Colonic mucosa (tissue), 4 donors: ENCODE results near the gene NR2E1. TPM values are rescaled to one million over a fixed set of nuclear protein-coding genes. Genes with fewer than 3 reads are reported as not detected.

ENCODE experiments used
- DNase-seq: peaks from one replicate; pipeline ENCODE4 v3.0.0-alpha.2; 2020
- H3K27ac ChIP-seq: fragments of 200-600 bp; one replicate; pipeline ENCODE4 v1.8.0; 2021
- H3K27me3 ChIP-seq: fragments of 200-600 bp; one replicate; pipeline ENCODE4 v1.8.0; 2021
- H3K36me3 ChIP-seq: fragments of 200-600 bp; one replicate; pipeline ENCODE4 v1.8.0; 2021
- H3K4me1 ChIP-seq: fragments of 200-600 bp; one replicate; pipeline ENCODE4 v1.8.0; 2021; ENCODE audit warnings: mild to moderate bottlenecking
- H3K4me3 ChIP-seq: fragments of 200-600 bp; one replicate; pipeline ENCODE4 v1.8.0; 2021
- H3K9ac ChIP-seq, 2 donors: one replicate each; pipeline ENCODE4 v1.7.0; 2013; ENCODE audit warnings: control low read depth in 2 of 2, low read depth in 2 of 2, low read length in 2 of 2
- H3K9me3 ChIP-seq: fragments of 200-600 bp; one replicate; pipeline ENCODE4 v1.8.0; 2021
- CTCF ChIP-seq: fragments of 200-600 bp; IDR thresholded peaks from one replicate; pipeline ENCODE4 v1.8.0; 2022; ENCODE audit warnings: antibody characterized with exemption, mild to moderate bottlenecking
- intact Hi-C: fragments of 100-400 bp; cut with DNase I; formaldehyde crosslinking; loops from one replicate; pipeline ENCODE4 v1.14.1; 2022
- total RNA-seq, 2 donors: library from RNA; stranded (reverse); fragmentation: NEBNext Ultra II Directional in 1 of 2; extraction: Animal tissue kit (Norgen Biotek cat#: 25700) in 1 of 2; gene quantifications; one replicate each; pipeline ENCODE4 v1.2.1, GENCODE V29; 2021
- donor health status: healthy.
- donor health status: DM: no; HTN: no; CAD: no.
- donor health status: DM: no; HTN: no; CAD: no.

The NR2E1 gene
- total RNA-seq, 2 donors from 2014 or later: not detected

GRCh38 chr6:108161724-108162282 lies 4.0 kb upstream of the NR2E1 start:
- Histone ChIP-seq H3K9me3 (no peaks in the 10 kb centered on the region), H3K9ac (no peak overlapping the region), H3K36me3 (no peaks in the 10 kb centered on the region), H3K27me3 (peaks cover 96% of the 10 kb centered on the region), H3K4me3 (no peak overlapping the region), H3K27ac (no peak overlapping the region), H3K4me1 (peaks cover 5% of the 10 kb centered on the region)
- no peak for DNase-seq
- intact Hi-C loops: no loop called here
- no peak for TF ChIP-seq CTCF

- Histone ChIP-seq H3K9ac (no peak overlapping the region), H3K4me3 (no peak overlapping the region), H3K27me3 (peaks cover 96% of the 10 kb centered on the region), H3K36me3 (no peaks in the 10 kb centered on the region), H3K4me1 (peaks cover 10% of the 10 kb centered on the region), H3K9me3 (no peaks in the 10 kb centered on the region), H3K27ac (no peak overlapping the region)
- intact Hi-C loops: no loop called here
- no peak for TF ChIP-seq CTCF
- DNase-seq: no peak
Observed at GRCh38 chr6:108163267-108163643, 2.6 kb upstream of the NR2E1 start.

GRCh38 chr6:108163644-108164542 lies 1.9 kb upstream of the NR2E1 start:
- H3K27me3 ChIP-seq: peaks cover 96% of the 10 kb centered on the region
- no peak for DNase-seq
- no peaks in the 10 kb centered on the region for H3K9me3 ChIP-seq
- intact Hi-C loops: no loop called here
- H3K4me1 ChIP-seq: peaks cover 17% of the 10 kb centered on the region
- no peak overlapping the region for H3K27ac ChIP-seq
- no peak overlapping the region for H3K4me3 ChIP-seq
- H3K9ac ChIP-seq: no peak overlapping the region
- H3K36me3 ChIP-seq: no peaks in the 10 kb centered on the region
- no peak for TF ChIP-seq CTCF

- intact Hi-C loops: no loop called here
- Histone ChIP-seq H3K27ac (no peak overlapping the region), H3K4me3 (no peak overlapping the region), H3K9ac (no peak overlapping the region), H3K9me3 (no peaks in the 10 kb centered on the region), H3K4me1 (peaks cover 19% of the 10 kb centered on the region), H3K36me3 (no peaks in the 10 kb centered on the region), H3K27me3 (peaks cover 97% of the 10 kb centered on the region)
- DNase-seq: no peak
- no peak for TF ChIP-seq CTCF
Observed at GRCh38 chr6:108164543-108164814, 1.3 kb upstream of the NR2E1 start.

GRCh38 chr6:108164815-108165706 lies 761 bp upstream of the NR2E1 start:
- H3K27me3 ChIP-seq: peaks cover 97% of the 10 kb centered on the region
- H3K9ac ChIP-seq: no peak overlapping the region
- no peak overlapping the region for H3K4me3 ChIP-seq
- no peaks in the 10 kb centered on the region for H3K9me3 ChIP-seq
- H3K4me1 ChIP-seq: peaks cover 19% of the 10 kb centered on the region
- no peak for DNase-seq
- no peaks in the 10 kb centered on the region for H3K36me3 ChIP-seq
- intact Hi-C loops: loop anchor here (5.0 kb wide), 1 partner anchor 53 kb away; no protein-coding TSS in a partner anchor
- no peak for TF ChIP-seq CTCF
- no peak overlapping the region for H3K27ac ChIP-seq
